ENCODE results near the gene CLEC4E.

GRCh38 chr12:8561011-8561410, 20.3 kb upstream of the CLEC4E start:
- TF ChIP-seq POLR2AphosphoS5 (IDR thresholded peaks at IDR 0.05) = no peak
- no peak for TF ChIP-seq POLR2A (IDR thresholded peaks at IDR 0.05)
